Measurements from ENCODE around the gene ADARB1.

GRCh38 chr21:45256021-45256911 is 181.9 kb downstream of the ADARB1 start:
- TF ChIP-seq, protein P1, sequence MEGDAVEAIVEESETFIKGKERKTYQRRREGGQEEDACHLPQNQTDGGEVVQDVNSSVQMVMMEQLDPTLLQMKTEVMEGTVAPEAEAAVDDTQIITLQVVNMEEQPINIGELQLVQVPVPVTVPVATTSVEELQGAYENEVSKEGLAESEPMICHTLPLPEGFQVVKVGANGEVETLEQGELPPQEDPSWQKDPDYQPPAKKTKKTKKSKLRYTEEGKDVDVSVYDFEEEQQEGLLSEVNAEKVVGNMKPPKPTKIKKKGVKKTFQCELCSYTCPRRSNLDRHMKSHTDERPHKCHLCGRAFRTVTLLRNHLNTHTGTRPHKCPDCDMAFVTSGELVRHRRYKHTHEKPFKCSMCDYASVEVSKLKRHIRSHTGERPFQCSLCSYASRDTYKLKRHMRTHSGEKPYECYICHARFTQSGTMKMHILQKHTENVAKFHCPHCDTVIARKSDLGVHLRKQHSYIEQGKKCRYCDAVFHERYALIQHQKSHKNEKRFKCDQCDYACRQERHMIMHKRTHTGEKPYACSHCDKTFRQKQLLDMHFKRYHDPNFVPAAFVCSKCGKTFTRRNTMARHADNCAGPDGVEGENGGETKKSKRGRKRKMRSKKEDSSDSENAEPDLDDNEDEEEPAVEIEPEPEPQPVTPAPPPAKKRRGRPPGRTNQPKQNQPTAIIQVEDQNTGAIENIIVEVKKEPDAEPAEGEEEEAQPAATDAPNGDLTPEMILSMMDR (IDR thresholded peaks at IDR 0.05): no peak
- no peak for TF ChIP-seq POLR2A (IDR thresholded peaks at IDR 0.05)
